Mesenchymal stem cell (in vitro differentiated cells and primary cell): ENCODE data around the gene SIGLEC15.

Experiments
- DNase-seq: peaks from one replicate; pipeline ENCODE4 v3.0.0-alpha.2; 2013
- H2AFZ ChIP-seq: one replicate; pipeline ENCODE4 v1.6.1; 2013; ENCODE audit warnings: low read depth, mild to moderate bottlenecking, control low read depth, inconsistent platforms, low read length, moderate library complexity
- H2AK5ac ChIP-seq: 2 replicates; pipeline ENCODE4 v1.6.1; 2013; ENCODE audit warnings: low read length, moderate library complexity, mild to moderate bottlenecking, inconsistent platforms; ENCODE audit not compliant: severe bottlenecking
- H2BK120ac ChIP-seq: one replicate; pipeline ENCODE4 v1.6.1; 2013; ENCODE audit warnings: low read depth, mild to moderate bottlenecking, inconsistent platforms, low read length, moderate library complexity
- H2BK12ac ChIP-seq, 2 experiments: one replicate each; pipeline ENCODE4 v1.6.1; 2013; ENCODE audit warnings: inconsistent platforms in 2 of 2, low read length in 2 of 2, mild to moderate bottlenecking in 2 of 2, moderate library complexity in 2 of 2, control low read depth in 1 of 2
- H2BK15ac ChIP-seq: one replicate; pipeline ENCODE4 v1.6.1; 2013; ENCODE audit warnings: mild to moderate bottlenecking, low read depth, inconsistent platforms; ENCODE audit not compliant: poor library complexity, severe bottlenecking
- H2BK5ac ChIP-seq: 2 replicates; pipeline ENCODE4 v1.6.1; 2013; ENCODE audit warnings: low read depth, mild to moderate bottlenecking, low read length, control low read depth, inconsistent platforms; ENCODE audit not compliant: poor library complexity, severe bottlenecking
- H3K14ac ChIP-seq, 2 experiments: one replicate each; pipeline ENCODE4 v1.6.1; 2013; ENCODE audit warnings: inconsistent platforms in 2 of 2, low read length in 2 of 2, control low read depth in 1 of 2, mild to moderate bottlenecking in 1 of 2, moderate library complexity in 1 of 2
- H3K18ac ChIP-seq, 2 experiments: one replicate each; pipeline ENCODE4 v1.6.1; 2013; ENCODE audit warnings: inconsistent platforms in 2 of 2, low read length in 2 of 2, control low read depth in 1 of 2, low read depth in 1 of 2, mild to moderate bottlenecking in 1 of 2
- H3K23ac ChIP-seq, 2 experiments: one replicate each; pipeline ENCODE4 v1.6.1; 2013; ENCODE audit warnings: inconsistent platforms in 2 of 2, low read length in 2 of 2, mild to moderate bottlenecking in 2 of 2, moderate library complexity in 2 of 2, control low read depth in 1 of 2
- H3K27ac ChIP-seq: 2 replicates; pipeline ENCODE4 v1.5.1; 2013; ENCODE audit warnings: mild to moderate bottlenecking, moderate library complexity, low read length, control low read depth, inconsistent platforms; ENCODE audit not compliant: poor library complexity, severe bottlenecking
- H3K27me3 ChIP-seq, 2 experiments: 2 replicates each; pipeline versions ENCODE4 v1.6.1 to v1.7.0; 2013; ENCODE audit warnings: low read length in 2 of 2, mild to moderate bottlenecking in 2 of 2, moderate library complexity in 2 of 2, control low read depth in 1 of 2, inconsistent platforms in 1 of 2; ENCODE audit not compliant: control insufficient read depth in 1 of 2, insufficient read depth in 1 of 2
- H3K36me3 ChIP-seq, 2 experiments: 2 replicates each; pipeline versions ENCODE4 v1.6.1 to v1.7.0; 2013; ENCODE audit warnings: low read length in 2 of 2, control low read depth in 1 of 2, inconsistent platforms in 1 of 2, low read depth in 1 of 2, mild to moderate bottlenecking in 1 of 2; ENCODE audit not compliant: insufficient read depth in 2 of 2, control insufficient read depth in 1 of 2
- H3K4ac ChIP-seq, 2 experiments: one replicate each; pipeline ENCODE4 v1.6.1; 2013; ENCODE audit warnings: inconsistent platforms in 2 of 2, low read length in 2 of 2, mild to moderate bottlenecking in 2 of 2, moderate library complexity in 2 of 2, control low read depth in 1 of 2, low read depth in 1 of 2
- H3K4me1 ChIP-seq: 2 replicates; pipeline ENCODE4 v1.6.1; 2013; ENCODE audit warnings: low read depth, low read length, control low read depth; ENCODE audit not compliant: control insufficient read depth, insufficient read depth
- H3K4me2 ChIP-seq: 2 replicates; pipeline ENCODE4 v1.6.1; 2013; ENCODE audit warnings: low read length, mild to moderate bottlenecking, inconsistent platforms; ENCODE audit not compliant: poor library complexity, severe bottlenecking
- H3K4me3 ChIP-seq, 2 experiments: 2 replicates each; pipeline versions ENCODE4 v1.5.1 to v1.7.0; 2013; ENCODE audit warnings: low read length in 2 of 2, mild to moderate bottlenecking in 2 of 2, control low read depth in 1 of 2, low read depth in 1 of 2; ENCODE audit not compliant: insufficient read depth in 1 of 2
- H3K79me1 ChIP-seq: replicated peaks from 2 replicates; pipeline ENCODE4 v1.6.1; 2013; ENCODE audit warnings: mild to moderate bottlenecking, control low read depth, low read length, inconsistent platforms; ENCODE audit not compliant: poor library complexity, severe bottlenecking
- H3K9ac ChIP-seq: 2 replicates; pipeline ENCODE4 v1.7.0; 2013; ENCODE audit warnings: mild to moderate bottlenecking, low read length, moderate library complexity
- H3K9me3 ChIP-seq: 2 replicates; pipeline ENCODE4 v1.7.0; 2013; ENCODE audit warnings: mild to moderate bottlenecking, low read length; ENCODE audit not compliant: control insufficient read depth
- H4K8ac ChIP-seq: one replicate; pipeline ENCODE4 v1.6.1; 2013; ENCODE audit warnings: inconsistent platforms, mild to moderate bottlenecking, low read length, moderate library complexity
- H4K91ac ChIP-seq: one replicate; pipeline ENCODE4 v1.6.1; 2013; ENCODE audit warnings: mild to moderate bottlenecking, low read length, inconsistent platforms
- WGBS: methylation state at CpG from one replicate; pipeline ENCODE4 v1.1.7; 2013; ENCODE audit warnings: mixed read lengths; 5-methylcytosine and 5-hydroxymethylcytosine counted together

Gene SIGLEC15

GRCh38 chr18:45801416-45802004 is 24.0 kb upstream of the SIGLEC15 start:
- no peak overlapping the region for H2BK5ac ChIP-seq
- peak overlapping the region; percentile 76 to 94 for H3K4ac ChIP-seq
- peak overlapping the region; percentile 83 for H4K8ac ChIP-seq
- H2AFZ ChIP-seq: no peak overlapping the region
- peak overlapping the region; percentile 11 for H2AK5ac ChIP-seq
- peak overlapping the region in 1 of 2 experiments; percentile 93 for H3K14ac ChIP-seq
- H2BK120ac ChIP-seq: peak overlapping the region; percentile 98
- no peak for DNase-seq
- no peaks in the 10 kb centered on the region for H3K27me3 ChIP-seq
- peak overlapping the region; percentile 92 to 95 for H2BK12ac ChIP-seq
- peaks cover 6% of the 10 kb centered on the region for H3K4me1 ChIP-seq
- no CpG with 5 or more reads among the region's 1 CpG for WGBS
- H3K36me3 ChIP-seq: no peaks in the 10 kb centered on the region
- peak overlapping the region; percentile 84 for H3K9ac ChIP-seq
- no peak overlapping the region for H3K4me2 ChIP-seq
- H3K18ac ChIP-seq: peak overlapping the region; percentile 93 to 97
- no peak overlapping the region for H3K23ac ChIP-seq
- no peak overlapping the region for H3K27ac ChIP-seq
- H3K79me1 ChIP-seq: no peaks in the 10 kb centered on the region
- no peak overlapping the region for H3K4me3 ChIP-seq
- H2BK15ac ChIP-seq: peak overlapping the region; percentile 87
- peak overlapping the region; percentile 87 for H4K91ac ChIP-seq
- peaks cover 30% of the 10 kb centered on the region for H3K9me3 ChIP-seq

- Histone ChIP-seq H4K91ac (peak overlapping the region; percentile 34), H3K9ac (peak overlapping the region; percentile 84), H3K4ac (peak overlapping the region in 1 of 2 experiments; percentile 75), H3K23ac (no peak overlapping the region), H2BK12ac (peak overlapping the region in 1 of 2 experiments; percentile 1), H2AK5ac (peak overlapping the region; percentile 14), H3K27me3 (no peaks in the 10 kb centered on the region), H3K14ac (no peak overlapping the region), H3K4me1 (peaks cover 6% of the 10 kb centered on the region), H2BK15ac (no peak overlapping the region), H2BK5ac (peak overlapping the region; percentile 11), H3K4me2 (no peak overlapping the region), H3K18ac (peak overlapping the region; percentile 54 to 83), H3K79me1 (no peaks in the 10 kb centered on the region), H3K27ac (peak overlapping the region; percentile 95), H2BK120ac (peak overlapping the region; percentile 54), H2AFZ (no peak overlapping the region), H3K9me3 (peaks cover 40% of the 10 kb centered on the region), H3K36me3 (no peaks in the 10 kb centered on the region), H3K4me3 (no peak overlapping the region), H4K8ac (no peak overlapping the region)
- peak; percentile 98 for DNase-seq
- WGBS: no CpG with 5 or more reads among the region's 2 CpGs
Observed at GRCh38 chr18:45802814-45803492, 22.5 kb upstream of the SIGLEC15 start.

- H2BK120ac ChIP-seq: no peak overlapping the region
- peaks cover 6% of the 10 kb centered on the region for H3K4me1 ChIP-seq
- H3K36me3 ChIP-seq: no peaks in the 10 kb centered on the region
- H3K79me1 ChIP-seq: no peaks in the 10 kb centered on the region
- no peak overlapping the region for H2AFZ ChIP-seq
- H3K14ac ChIP-seq: no peak overlapping the region
- H3K9me3 ChIP-seq: peaks cover 46% of the 10 kb centered on the region
- H2BK5ac ChIP-seq: no peak overlapping the region
- no peak overlapping the region for H3K4me3 ChIP-seq
- H3K27ac ChIP-seq: no peak overlapping the region
- H3K27me3 ChIP-seq: no peaks in the 10 kb centered on the region
- H2BK15ac ChIP-seq: no peak overlapping the region
- H2BK12ac ChIP-seq: no peak overlapping the region
- no peak overlapping the region for H4K91ac ChIP-seq
- no peak overlapping the region for H3K4me2 ChIP-seq
- H3K4ac ChIP-seq: no peak overlapping the region
- H2AK5ac ChIP-seq: no peak overlapping the region
- H3K18ac ChIP-seq: no peak overlapping the region
- H3K9ac ChIP-seq: peak overlapping the region; percentile 16
- no peak for DNase-seq
- no peak overlapping the region for H4K8ac ChIP-seq
- H3K23ac ChIP-seq: no peak overlapping the region
Observed at GRCh38 chr18:45805551-45805950, 19.9 kb upstream of the SIGLEC15 start.

GRCh38 chr18:45806226-45806625 is 19.2 kb upstream of the SIGLEC15 start:
- 43% methylated on average over 2 of the region's 2 CpGs for WGBS
- Histone ChIP-seq H3K4me1 (peaks cover 6% of the 10 kb centered on the region), H2AFZ (no peak overlapping the region), H4K8ac (no peak overlapping the region), H3K4me2 (no peak overlapping the region), H3K27ac (no peak overlapping the region), H3K4ac (no peak overlapping the region), H3K23ac (no peak overlapping the region), H3K14ac (no peak overlapping the region), H3K9me3 (peaks cover 46% of the 10 kb centered on the region), H4K91ac (peak overlapping the region; percentile 92), H3K27me3 (no peaks in the 10 kb centered on the region), H3K4me3 (no peak overlapping the region), H2AK5ac (no peak overlapping the region), H2BK15ac (no peak overlapping the region), H2BK120ac (peak overlapping the region; percentile 64), H3K18ac (peak overlapping the region; percentile 72 to 86), H3K79me1 (no peaks in the 10 kb centered on the region), H3K36me3 (no peaks in the 10 kb centered on the region), H2BK12ac (peak overlapping the region in 1 of 2 experiments; percentile 90), H2BK5ac (no peak overlapping the region), H3K9ac (peak overlapping the region; percentile 63)
- peak; percentile 90 for DNase-seq
